Activated CD8-positive, alpha-beta memory T cell treated with anti-CD3 and anti-CD28 coated beads for 36 hours (primary cell): ENCODE data around the gene BLTP3B. TPM values are rescaled to one million over a fixed set of nuclear protein-coding genes. Genes with fewer than 3 reads are reported as not detected.

Experiments used
- CTCF ChIA-PET: fragments of 350-600 bp; sonication (Branson Sonifier 250); formaldehyde crosslinking; loops from one replicate; lab custom pipeline; 2021; ENCODE audit warnings: antibody characterized with exemption; lab: Charles Lee
- POLR2A ChIA-PET: fragments of 350-600 bp; sonication (Branson Sonifier 250); formaldehyde crosslinking; loops from one replicate; lab custom pipeline; 2021; ENCODE audit warnings: antibody characterized with exemption; lab: Charles Lee
- total RNA-seq, 2 experiments: library from RNA; stranded (reverse); gene quantifications; one replicate each; pipeline ENCODE4 v1.2.3, GENCODE V29; 2021

The BLTP3B gene
- total RNA-seq, 2 experiments from 2014 or later = 54.6 to 57.4 TPM

GRCh38 chr12:100164153-100164704 lies 21.6 kb upstream of the BLTP3B start:
- ChIA-PET CTCF (interaction anchor here (0.9 to 2.8 kb wide), 4 partner anchors 9 to 27 kb away, joined by 3 to 12 read pairs (median 3); no protein-coding TSS in a partner anchor), POLR2A (interaction anchor here (0.5 kb wide), 1 partner anchor 22 kb away, joined by 3 read pairs; no protein-coding TSS in a partner anchor)

- ChIA-PET CTCF (interaction anchor here (0.9 to 2.8 kb wide), 4 partner anchors 9 to 27 kb away, joined by 3 to 12 read pairs (median 3); no protein-coding TSS in a partner anchor), POLR2A (no interaction called here)
Observed at GRCh38 chr12:100163416-100164152, 20.9 kb upstream of the BLTP3B start.

GRCh38 chr12:100159391-100160104 lies 16.9 kb upstream of the BLTP3B start:
- CTCF ChIA-PET = no interaction called here
- POLR2A ChIA-PET = no interaction called here

- CTCF ChIA-PET = no interaction called here
- POLR2A ChIA-PET = no interaction called here
Observed at GRCh38 chr12:100158535-100158934, 15.9 kb upstream of the BLTP3B start.

- ChIA-PET CTCF (no interaction called here), POLR2A (no interaction called here)
Observed at GRCh38 chr12:100157427-100157821, 14.8 kb upstream of the BLTP3B start.

- ChIA-PET CTCF (no interaction called here), POLR2A (no interaction called here)
Observed at GRCh38 chr12:100156731-100157426, 14.2 kb upstream of the BLTP3B start.

GRCh38 chr12:100154474-100155247 lies 12.0 kb upstream of the BLTP3B start:
- POLR2A ChIA-PET = interaction anchor here (0.5 to 0.7 kb wide), 2 partner anchors 45 to 48 kb away, joined by 3 read pairs; no protein-coding TSS in a partner anchor
- CTCF ChIA-PET = interaction anchor here (0.6 to 1.8 kb wide), 11 partner anchors 10 to 403 kb away, joined by 3 to 17 read pairs (median 3); partner anchors contain the start of genes DEPDC4 and SCYL2

- CTCF ChIA-PET = no interaction called here
Observed at GRCh38 chr12:100153131-100153530, 10.5 kb upstream of the BLTP3B start.

GRCh38 chr12:100151769-100152168 lies 9.1 kb upstream of the BLTP3B start:
- POLR2A ChIA-PET = no interaction called here

More at GRCh38 chr12:100153131-100153530, 10.5 kb upstream of the BLTP3B start:
- POLR2A ChIA-PET = no interaction called here

GRCh38 chr12:100146252-100146651 lies 3.6 kb upstream of the BLTP3B start:
- CTCF ChIA-PET = interaction anchor here (3.6 kb wide), 1 partner anchor 9 kb away, joined by 17 read pairs; no protein-coding TSS in a partner anchor
- POLR2A ChIA-PET = no interaction called here

More at GRCh38 chr12:100151769-100152168, 9.1 kb upstream of the BLTP3B start:
- CTCF ChIA-PET = interaction anchor here (1.2 kb wide), 1 partner anchor 11 kb away, joined by 3 read pairs; no protein-coding TSS in a partner anchor

GRCh38 chr12:100145643-100146042 lies 3.0 kb upstream of the BLTP3B start:
- ChIA-PET POLR2A (no interaction called here), CTCF (interaction anchor here (3.6 kb wide), 1 partner anchor 9 kb away, joined by 17 read pairs; no protein-coding TSS in a partner anchor)

GRCh38 chr12:100141998-100142850 lies 450 bp downstream of the BLTP3B start:
- CTCF ChIA-PET = no interaction called here
- POLR2A ChIA-PET = no interaction called here

- POLR2A ChIA-PET = no interaction called here
- CTCF ChIA-PET = no interaction called here
Observed at GRCh38 chr12:100141666-100141997, 1.0 kb downstream of the BLTP3B start.

- POLR2A ChIA-PET = no interaction called here
- CTCF ChIA-PET = interaction anchor here (1.1 kb wide), 2 partner anchors 16 to 64 kb away, joined by 3 to 10 read pairs; no protein-coding TSS in a partner anchor
Observed at GRCh38 chr12:100138803-100139098, 3.9 kb downstream of the BLTP3B start.

GRCh38 chr12:100138048-100138802 lies 4.4 kb downstream of the BLTP3B start:
- ChIA-PET CTCF (interaction anchor here (1.1 kb wide), 1 partner anchor 65 kb away, joined by 10 read pairs; no protein-coding TSS in a partner anchor), POLR2A (no interaction called here)

GRCh38 chr12:100133200-100133599 lies 9.5 kb downstream of the BLTP3B start:
- ChIA-PET POLR2A (no interaction called here), CTCF (no interaction called here)

- ChIA-PET CTCF (interaction anchor here (1.3 kb wide), 1 partner anchor 26 kb away, joined by 3 read pairs; no protein-coding TSS in a partner anchor), POLR2A (no interaction called here)
Observed at GRCh38 chr12:100128512-100128908, 14.2 kb downstream of the BLTP3B start.
